Breast epithelium (tissue), 4 donors: ENCODE results near the gene FSIP1. TPM values are rescaled to one million over a fixed set of nuclear protein-coding genes. Genes with fewer than 3 reads are reported as not detected.

Experiments
- DNase-seq, 2 donors: peaks; one replicate each; pipeline ENCODE4 v3.0.0-alpha.2; 2019; ENCODE audit warnings: low spot score in 2 of 2
- H3K27ac ChIP-seq, 2 donors: fragments of 200-600 bp; sonication (generic) in 1 of 2; one replicate each; pipeline ENCODE4 v1.5.1; 2016 to 2019; ENCODE audit warnings: mild to moderate bottlenecking in 1 of 2
- H3K27me3 ChIP-seq, 2 donors: fragments of 200-600 bp; sonication (generic) in 1 of 2; one replicate each; pipeline versions ENCODE4 v1.5.1 to v1.6.0; 2017 to 2019; ENCODE audit warnings: control low read depth in 1 of 2, mild to moderate bottlenecking in 1 of 2
- H3K36me3 ChIP-seq: fragments of 200-600 bp; one replicate; pipeline ENCODE4 v1.5.1; 2019
- H3K4me1 ChIP-seq, 2 donors: fragments of 200-600 bp; sonication (generic); one replicate each; pipeline ENCODE4 v1.5.1; 2016 to 2019; ENCODE audit warnings: control low read depth in 1 of 2
- H3K4me3 ChIP-seq, 3 donors: fragments of 200-600 bp; sonication (generic); 1 replicate in 2 of 3; 2 replicates in 1 of 3; pipeline ENCODE4 v1.5.1; 2016 to 2019; ENCODE audit warnings: mild to moderate bottlenecking in 3 of 3, moderate library complexity in 2 of 3
- H3K9me3 ChIP-seq, 2 donors: fragments of 200-600 bp; sonication (generic) in 1 of 2; one replicate each; pipeline ENCODE4 v1.5.1; 2016 to 2019; ENCODE audit warnings: control low read depth in 1 of 2
- POLR2A ChIP-seq: fragments of 450-650 bp; IDR thresholded peaks from one replicate; pipeline ENCODE4 v1.6.1; 2016; ENCODE audit warnings: antibody characterized with exemption, mild to moderate bottlenecking, moderate library complexity
- POLR2AphosphoS5 ChIP-seq, 3 donors: sonication (generic); formaldehyde crosslinking; IDR thresholded peaks; one replicate each; pipeline ENCODE4 v1.6.1; 2017; ENCODE audit warnings: antibody characterized with exemption in 3 of 3
- intact Hi-C: fragments of 100-400 bp; cut with DNase I; formaldehyde crosslinking; loops from one replicate; pipeline ENCODE4 v1.15.1; 2023; ENCODE audit warnings: low total_unique reads
- total RNA-seq, 3 donors: library from RNA; depleted of rRNA; stranded (reverse); fragments of >200 nt; gene quantifications; one replicate each; pipeline ENCODE4 v1.1.0, GENCODE V29; 2016
- TF ChIP-seq, protein P1 (sequence below), 3 donors: fragments of 450-650 bp; IDR thresholded peaks; one replicate each; pipeline ENCODE4 v1.5.1; 2016 to 2017; ENCODE audit warnings: antibody characterized with exemption in 3 of 3, mild to moderate bottlenecking in 3 of 3, moderate library complexity in 3 of 3

Gene FSIP1
- total RNA-seq, 3 donors from 2014 or later = 0.32 to 23.3 (median 16.2) TPM

DNA sequence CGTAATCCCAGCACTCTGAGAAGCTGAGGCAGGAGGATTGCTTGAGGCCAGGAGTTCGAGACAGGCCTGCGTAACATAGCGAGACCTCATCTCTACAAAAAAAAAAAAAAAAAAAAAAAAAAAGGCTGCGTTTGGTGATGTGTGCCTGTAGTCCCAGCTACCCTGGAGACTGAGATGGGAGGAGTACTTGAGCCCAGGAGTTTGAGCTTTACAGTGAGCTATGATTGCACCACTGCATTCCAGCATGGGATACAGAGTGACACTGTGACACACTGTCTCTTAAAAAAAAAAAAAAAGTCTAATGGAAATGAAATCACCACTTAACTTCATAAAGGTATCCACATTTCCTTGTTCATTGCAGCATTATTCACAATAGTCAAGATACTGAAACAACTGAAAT is 136.2 kb downstream of the FSIP1 start:
- no peaks in the 10 kb centered on the region for H3K4me1 ChIP-seq
- intact Hi-C loops = no loop called here
- H3K4me3 ChIP-seq = no peak overlapping the region

DNA sequence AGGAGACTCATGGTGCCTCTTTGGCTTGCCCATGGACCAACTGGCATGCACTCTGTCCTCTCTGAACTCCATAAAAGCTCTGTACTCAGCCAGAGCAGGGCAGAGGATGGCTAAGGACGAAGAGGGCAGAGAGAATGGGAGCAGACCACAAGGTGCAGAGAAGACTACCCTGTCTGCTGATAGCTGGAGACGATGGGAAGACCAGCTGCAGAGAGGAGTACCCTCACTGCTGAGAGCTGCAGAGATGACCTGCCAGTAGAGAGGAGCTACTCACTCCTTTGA is 136.7 kb downstream of the FSIP1 start:
- Histone ChIP-seq H3K36me3 (no peaks in the 10 kb centered on the region), H3K9me3 (no peaks in the 10 kb centered on the region), H3K27me3 (no peaks in the 10 kb centered on the region), H3K4me3 (no peak overlapping the region), H3K27ac (no peak overlapping the region), H3K4me1 (no peaks in the 10 kb centered on the region)
- TF ChIP-seq, protein P1, sequence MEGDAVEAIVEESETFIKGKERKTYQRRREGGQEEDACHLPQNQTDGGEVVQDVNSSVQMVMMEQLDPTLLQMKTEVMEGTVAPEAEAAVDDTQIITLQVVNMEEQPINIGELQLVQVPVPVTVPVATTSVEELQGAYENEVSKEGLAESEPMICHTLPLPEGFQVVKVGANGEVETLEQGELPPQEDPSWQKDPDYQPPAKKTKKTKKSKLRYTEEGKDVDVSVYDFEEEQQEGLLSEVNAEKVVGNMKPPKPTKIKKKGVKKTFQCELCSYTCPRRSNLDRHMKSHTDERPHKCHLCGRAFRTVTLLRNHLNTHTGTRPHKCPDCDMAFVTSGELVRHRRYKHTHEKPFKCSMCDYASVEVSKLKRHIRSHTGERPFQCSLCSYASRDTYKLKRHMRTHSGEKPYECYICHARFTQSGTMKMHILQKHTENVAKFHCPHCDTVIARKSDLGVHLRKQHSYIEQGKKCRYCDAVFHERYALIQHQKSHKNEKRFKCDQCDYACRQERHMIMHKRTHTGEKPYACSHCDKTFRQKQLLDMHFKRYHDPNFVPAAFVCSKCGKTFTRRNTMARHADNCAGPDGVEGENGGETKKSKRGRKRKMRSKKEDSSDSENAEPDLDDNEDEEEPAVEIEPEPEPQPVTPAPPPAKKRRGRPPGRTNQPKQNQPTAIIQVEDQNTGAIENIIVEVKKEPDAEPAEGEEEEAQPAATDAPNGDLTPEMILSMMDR (IDR thresholded peaks at IDR 0.05) = no peak
- TF ChIP-seq POLR2AphosphoS5 (IDR thresholded peaks at IDR 0.05) (no peak), POLR2A (no peak)
- no peak for DNase-seq
- intact Hi-C loops = no loop called here

More for the DNA sequence above, 136.2 kb downstream of the FSIP1 start:
- TF ChIP-seq, protein P1 (IDR thresholded peaks at IDR 0.05) = no peak
- no peak for TF ChIP-seq POLR2A
- no peak for TF ChIP-seq POLR2AphosphoS5 (IDR thresholded peaks at IDR 0.05)
- Histone ChIP-seq H3K27ac (no peak overlapping the region), H3K36me3 (no peaks in the 10 kb centered on the region), H3K9me3 (no peaks in the 10 kb centered on the region), H3K27me3 (no peaks in the 10 kb centered on the region)
- DNase-seq = no peak

- no peaks in the 10 kb centered on the region for H3K36me3 ChIP-seq
- no peaks in the 10 kb centered on the region for H3K27me3 ChIP-seq
- DNase-seq = no peak
- H3K4me3 ChIP-seq = no peak overlapping the region
- TF ChIP-seq POLR2A (no peak), POLR2AphosphoS5 (IDR thresholded peaks at IDR 0.05) (no peak)
- TF ChIP-seq, protein P1 (IDR thresholded peaks at IDR 0.05) = no peak
- intact Hi-C loops = no loop called here
- no peak overlapping the region for H3K27ac ChIP-seq
- H3K4me1 ChIP-seq = no peaks in the 10 kb centered on the region
- no peaks in the 10 kb centered on the region for H3K9me3 ChIP-seq
These were observed 137.3 kb downstream of the FSIP1 start for GRCh38 chr15:39645138-39645975.

DNA sequence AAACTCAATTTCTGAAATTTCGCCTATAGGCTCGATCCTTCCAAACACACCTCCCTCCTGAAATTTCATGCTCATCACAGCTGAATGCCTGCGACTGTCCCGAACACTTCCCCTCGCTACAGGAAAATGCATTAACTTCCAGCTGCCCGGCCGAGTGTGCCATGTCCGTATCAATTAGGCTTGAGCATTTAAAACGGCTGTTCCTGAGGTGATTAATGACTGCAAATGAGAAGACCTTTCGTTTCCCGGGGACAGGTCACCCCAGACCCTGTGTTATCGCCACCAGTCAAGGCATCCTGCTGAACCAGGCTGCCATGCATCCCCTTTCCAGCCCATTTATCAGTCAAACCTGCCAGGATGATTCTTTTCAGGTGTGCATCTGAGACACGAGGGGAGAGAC is 138.5 kb downstream of the FSIP1 start:
- no peaks in the 10 kb centered on the region for H3K4me1 ChIP-seq
- no peak overlapping the region for H3K27ac ChIP-seq
- H3K4me3 ChIP-seq = no peak overlapping the region
- no peaks in the 10 kb centered on the region for H3K36me3 ChIP-seq
- intact Hi-C loops = loop anchor here (5.0 kb wide), 1 partner anchor 1542 kb away; no protein-coding TSS in a partner anchor
- TF ChIP-seq POLR2AphosphoS5 (IDR thresholded peaks at IDR 0.05) (no peak), POLR2A (no peak)
- TF ChIP-seq, protein P1 (IDR thresholded peaks at IDR 0.05) = no peak
- no peak for DNase-seq
- no peaks in the 10 kb centered on the region for H3K27me3 ChIP-seq
- H3K9me3 ChIP-seq = no peaks in the 10 kb centered on the region

- Histone ChIP-seq H3K36me3 (no peaks in the 10 kb centered on the region), H3K4me3 (no peak overlapping the region), H3K27ac (no peak overlapping the region), H3K9me3 (no peaks in the 10 kb centered on the region), H3K27me3 (no peaks in the 10 kb centered on the region), H3K4me1 (no peaks in the 10 kb centered on the region)
- intact Hi-C loops = loop anchor here (5.0 kb wide), 1 partner anchor 1541 kb away; no protein-coding TSS in a partner anchor
- no peak for DNase-seq
- TF ChIP-seq POLR2AphosphoS5 (IDR thresholded peaks at IDR 0.05) (no peak), POLR2A (no peak)
- TF ChIP-seq, protein P1 (IDR thresholded peaks at IDR 0.05) = no peak
These were observed 138.9 kb downstream of the FSIP1 start for GRCh38 chr15:39643727-39644126.
